NCI-H82 (cell line): ENCODE results near the gene APRT.

ENCODE experiments used
- DNase-seq: peaks from one replicate; lab custom pipeline; 2025; lab: John Stamatoyannopoulos, UW

APRT gene

DNA sequence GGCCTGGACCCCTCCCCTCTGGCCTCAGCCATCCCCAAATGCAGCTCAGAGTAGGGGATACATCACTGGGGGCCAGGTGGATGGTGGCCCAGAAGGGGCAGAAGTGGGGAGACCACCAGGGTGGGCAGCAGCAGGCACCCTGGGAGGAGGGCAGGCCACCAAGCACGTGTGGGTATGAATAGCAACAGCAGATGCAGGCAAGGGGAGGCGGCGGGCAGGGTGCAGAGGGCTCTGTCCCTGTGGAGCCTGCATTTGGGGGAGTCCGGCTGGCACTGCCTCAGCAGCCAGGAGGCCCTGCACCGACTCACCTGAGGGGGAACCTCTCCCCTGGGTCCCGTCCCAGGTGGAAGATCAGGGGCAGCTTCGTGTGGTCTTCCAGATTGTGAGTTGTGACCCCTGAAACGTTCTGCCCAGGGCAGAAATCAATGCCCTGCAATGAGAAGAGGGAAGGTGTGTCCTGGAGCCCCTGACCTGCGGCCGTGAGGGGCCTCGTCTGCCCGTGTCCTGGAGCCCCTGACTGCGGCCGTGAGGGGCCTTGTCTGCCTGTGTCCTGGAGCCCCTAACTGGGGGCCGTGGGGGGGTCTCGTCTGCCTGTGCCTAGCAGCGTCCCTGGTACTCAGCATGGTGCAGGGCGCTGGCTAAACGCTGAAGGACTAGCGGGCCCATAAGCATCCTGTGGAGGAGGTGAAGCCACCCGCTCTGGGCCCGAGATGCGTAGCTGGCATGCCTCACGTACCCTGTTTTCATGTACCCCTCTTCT is 10.7 kb upstream of the APRT start:
- no peak for DNase-seq

DNA sequence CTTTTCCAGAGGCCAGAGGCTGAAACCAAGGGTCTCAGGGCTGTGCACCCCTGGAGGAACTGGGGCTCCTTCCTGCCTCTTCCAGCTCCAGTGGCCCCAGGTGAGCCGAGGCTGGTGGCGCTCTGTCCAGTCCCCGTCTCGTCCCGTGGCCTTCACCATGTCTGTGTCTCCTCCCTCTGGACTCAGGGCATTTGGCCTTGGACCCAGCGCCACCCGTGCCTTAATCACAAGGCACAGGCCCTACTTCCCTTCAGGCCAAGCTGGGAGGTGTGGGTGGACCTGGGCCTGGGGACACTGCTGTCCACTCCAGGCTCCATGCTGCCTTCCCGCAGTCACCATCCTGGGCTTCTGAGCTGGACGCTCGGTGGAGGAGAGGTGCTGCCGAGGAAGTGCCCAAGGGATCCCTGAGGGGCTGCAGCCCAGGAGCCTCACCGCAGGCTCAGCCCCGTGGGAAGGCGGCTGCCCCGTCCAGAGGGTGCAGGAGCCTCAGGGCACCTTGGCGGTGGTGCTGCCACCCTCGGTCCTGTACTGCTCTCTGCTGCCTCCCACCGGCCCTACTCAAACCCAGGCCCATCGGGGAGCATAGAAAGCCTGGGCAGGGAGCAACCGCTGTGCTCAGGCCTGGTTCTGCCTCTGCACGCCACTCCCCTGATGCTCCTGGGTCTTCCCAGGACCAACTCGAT is 9.6 kb upstream of the APRT start:
- DNase-seq = peak; percentile 18

DNA sequence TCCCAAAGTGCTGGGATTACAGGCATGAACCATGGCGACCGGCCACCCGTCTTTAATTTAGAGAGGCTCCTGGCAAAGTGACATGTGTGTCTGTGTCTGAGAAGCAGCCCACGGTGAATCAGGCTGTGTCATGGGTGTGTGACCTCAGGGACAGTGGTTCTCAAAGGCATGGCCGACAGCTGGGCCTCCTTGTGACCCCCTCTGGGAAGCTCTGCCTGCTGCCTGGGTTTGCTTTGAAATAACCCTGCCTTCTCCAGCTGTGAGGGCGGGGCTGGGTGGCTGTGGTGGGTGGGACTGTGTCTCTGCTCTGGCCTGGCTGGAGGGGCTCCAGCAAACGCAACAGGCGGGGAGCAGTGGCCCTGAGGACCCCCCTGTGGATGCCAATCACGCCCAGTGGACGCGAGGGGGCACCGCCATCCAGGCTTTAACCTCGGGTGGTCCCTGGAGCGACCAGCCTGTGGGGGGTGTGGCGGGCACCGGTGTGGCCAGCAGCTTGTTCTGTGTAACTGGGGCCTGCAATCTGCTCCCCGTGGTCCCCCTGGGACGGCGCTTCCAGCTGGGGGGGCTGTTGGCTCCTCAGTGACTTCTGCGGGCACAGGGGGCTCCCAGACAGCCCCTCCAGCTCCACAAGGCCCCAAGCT is 8.8 kb upstream of the APRT start:
- peak; percentile 13 for DNase-seq

DNA sequence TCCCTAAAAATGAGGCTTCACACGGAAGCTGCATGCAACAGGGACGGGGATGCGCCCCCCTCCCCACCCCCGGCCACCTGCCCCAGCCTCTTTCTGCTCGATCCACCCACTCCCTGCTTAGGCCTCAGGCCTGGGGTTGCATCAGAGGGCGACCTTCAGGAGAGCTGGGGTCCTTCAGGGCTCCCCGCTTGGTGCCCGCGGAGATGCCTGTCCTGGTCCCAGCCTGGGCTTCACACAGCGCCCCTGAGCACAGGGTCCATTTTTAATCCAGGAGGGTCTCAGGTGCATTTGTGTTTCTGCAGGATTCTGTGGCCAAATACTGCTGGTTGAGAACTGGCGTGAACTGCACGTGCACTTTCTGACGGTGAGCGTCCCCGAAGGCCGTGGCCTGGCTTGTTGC is 7.4 kb upstream of the APRT start:
- no peak for DNase-seq

DNA sequence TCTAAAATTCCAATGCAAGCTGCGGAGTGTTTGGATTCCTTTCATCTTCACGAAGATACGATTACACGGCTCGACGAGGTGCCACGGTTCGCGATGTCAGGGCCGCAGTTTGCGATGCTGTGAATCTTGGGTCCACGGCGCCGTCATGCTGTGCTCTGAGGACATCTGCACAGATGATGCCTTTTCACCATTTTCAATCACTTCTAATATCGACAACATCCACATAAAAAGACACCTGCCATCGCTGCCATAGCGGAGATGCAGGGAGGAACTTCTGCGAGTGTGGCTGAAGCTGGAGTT is 6.8 kb upstream of the APRT start:
- no peak for DNase-seq

DNA sequence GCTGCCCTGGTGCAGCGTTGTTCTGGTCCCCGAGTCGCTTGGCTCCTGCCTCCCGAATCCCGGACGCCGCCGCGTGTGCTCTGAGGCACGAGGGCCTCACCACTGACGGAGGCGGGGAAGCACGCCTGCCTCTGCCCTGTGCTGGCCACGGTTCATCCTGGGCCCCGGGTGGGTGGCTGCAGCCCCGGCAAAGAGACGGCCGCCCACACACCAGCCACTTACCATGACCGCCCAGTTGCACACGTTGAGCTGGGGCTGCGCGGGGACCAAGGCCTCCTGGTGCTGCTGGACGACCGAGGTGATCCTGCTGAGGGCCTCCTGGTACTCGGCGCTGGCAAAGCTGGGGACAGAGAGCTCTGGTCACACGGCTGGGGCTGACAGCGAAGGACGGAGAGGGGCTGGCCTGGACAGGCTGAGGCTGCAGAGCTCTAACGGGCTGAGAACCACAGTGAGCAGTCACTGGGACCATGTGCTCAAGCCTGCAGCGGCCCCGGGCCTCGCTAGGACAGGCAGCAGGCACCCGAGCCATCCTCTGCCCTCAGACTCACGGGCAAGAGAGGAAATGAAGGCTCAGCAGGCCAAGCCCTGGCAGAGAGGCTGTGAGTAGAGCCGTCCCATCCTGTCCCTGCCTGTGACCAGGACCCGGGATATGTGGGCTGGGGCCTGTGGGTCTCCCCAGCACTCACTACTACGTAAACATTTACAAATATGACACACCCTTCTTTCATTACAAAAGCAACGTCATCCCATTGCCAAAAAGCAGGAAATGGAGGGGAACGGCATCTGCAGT is 6.3 kb upstream of the APRT start:
- DNase-seq = no peak

DNA sequence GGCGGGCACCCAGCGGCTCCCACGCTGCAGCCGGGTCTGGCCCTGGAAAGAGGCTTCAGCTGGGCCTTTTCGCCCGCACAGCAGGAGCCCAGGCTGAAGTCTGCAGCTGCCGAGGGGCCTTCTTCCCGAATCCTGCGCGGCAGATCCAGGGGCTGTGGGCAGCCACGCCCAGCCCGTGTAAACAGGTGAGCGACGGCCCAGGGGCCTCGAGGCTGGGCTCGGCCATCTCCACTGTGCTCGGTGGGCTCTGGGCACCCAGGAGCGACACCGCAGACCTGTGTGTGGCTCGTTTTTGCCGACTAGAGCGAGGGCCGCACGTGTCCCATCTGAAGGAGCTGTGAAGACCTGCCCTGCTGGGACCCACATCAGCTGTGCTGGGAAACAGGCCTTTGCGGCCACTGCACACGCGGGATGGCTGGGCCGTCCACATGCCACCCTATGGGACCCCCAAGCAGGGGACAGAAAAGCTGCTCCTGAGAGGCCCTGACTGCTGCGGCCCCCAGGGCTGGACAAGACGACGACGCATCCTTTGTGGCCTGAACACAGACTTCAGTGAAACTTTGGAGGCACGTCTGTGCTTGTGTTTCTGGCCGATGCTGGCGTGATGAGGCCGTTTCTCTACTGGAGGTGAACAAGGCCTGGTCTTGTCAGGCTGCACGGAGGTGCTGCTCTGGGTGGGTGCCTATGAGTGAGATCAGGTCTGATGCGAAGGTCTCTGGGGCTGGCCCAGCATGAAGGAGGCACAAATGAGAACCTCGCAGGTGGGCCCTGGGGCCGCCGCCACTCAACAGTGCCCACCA is 5.2 kb upstream of the APRT start:
- DNase-seq = no peak

DNA sequence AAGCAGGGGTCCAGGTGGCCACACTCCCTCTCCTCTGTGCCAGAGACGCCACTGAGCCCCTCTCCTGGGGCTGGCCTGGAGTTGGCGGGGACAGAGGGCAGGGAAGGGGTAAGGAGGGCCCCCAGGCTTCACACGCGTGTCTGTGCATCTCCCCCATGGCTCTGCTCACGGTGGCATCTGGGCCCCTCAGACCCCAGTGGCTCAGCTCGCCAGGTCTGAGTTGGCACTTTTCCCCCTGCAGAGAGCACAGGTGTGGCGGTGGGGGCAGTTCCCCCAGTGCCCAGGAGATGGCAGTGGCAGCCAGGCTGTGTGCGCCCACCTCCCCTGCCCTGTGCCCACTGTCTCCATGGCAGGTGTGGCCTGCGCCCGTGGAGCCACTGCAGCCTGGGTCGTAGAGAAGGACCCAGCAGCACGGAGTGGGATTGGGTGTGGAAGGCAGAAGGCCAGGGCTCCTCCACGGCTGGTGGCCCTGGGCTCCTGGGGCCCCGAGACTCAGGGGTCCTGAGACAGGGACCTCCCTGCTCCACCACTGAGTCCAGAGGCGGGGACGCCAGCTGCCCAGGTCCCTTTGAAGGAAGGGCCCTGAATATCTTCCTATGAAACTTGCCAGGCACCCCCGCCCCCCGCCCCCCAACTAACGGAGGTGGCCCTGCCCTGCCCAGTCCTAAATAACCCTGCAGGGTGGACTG is 4.3 kb upstream of the APRT start:
- DNase-seq = peak; percentile 65

DNA sequence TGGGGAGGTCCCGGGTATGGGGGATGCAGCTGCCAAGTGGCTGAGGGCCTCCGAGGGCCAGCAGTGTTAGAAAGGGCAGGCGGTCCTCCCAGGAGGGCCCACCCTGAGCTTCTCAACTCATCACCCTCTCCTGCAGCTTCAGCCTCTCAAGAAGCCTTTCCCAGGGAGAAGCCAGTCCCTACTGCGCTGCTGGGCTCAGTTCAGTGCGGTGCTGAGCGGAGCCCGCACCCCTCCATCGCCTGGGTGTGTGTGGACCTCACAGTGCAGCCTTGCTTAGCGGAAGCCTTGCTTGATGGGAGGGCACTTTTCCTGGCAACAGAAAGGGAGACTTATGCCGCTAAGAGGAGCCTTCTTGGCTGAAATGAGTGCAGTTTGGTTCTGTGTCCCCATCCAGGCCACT is 3.5 kb upstream of the APRT start:
- DNase-seq = no peak

DNA sequence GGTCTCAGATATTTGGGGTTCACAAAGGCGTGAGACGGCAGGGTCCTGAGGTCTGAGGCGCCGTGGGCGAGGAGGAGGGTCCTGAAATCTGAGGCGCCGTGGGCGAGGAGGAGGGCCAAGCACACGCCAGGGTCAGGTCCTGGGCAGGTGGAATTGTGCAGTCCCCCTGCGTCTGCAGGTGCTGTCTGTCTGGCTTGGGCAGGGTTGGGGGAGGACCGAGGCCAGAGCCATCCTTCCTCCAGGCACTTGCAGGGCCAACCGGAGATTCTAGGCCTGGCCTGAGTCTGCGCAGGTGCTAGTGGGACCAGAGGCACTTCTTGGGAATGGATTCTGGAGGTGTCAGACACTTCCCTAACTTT is 2.4 kb upstream of the APRT start:
- no peak for DNase-seq

DNA sequence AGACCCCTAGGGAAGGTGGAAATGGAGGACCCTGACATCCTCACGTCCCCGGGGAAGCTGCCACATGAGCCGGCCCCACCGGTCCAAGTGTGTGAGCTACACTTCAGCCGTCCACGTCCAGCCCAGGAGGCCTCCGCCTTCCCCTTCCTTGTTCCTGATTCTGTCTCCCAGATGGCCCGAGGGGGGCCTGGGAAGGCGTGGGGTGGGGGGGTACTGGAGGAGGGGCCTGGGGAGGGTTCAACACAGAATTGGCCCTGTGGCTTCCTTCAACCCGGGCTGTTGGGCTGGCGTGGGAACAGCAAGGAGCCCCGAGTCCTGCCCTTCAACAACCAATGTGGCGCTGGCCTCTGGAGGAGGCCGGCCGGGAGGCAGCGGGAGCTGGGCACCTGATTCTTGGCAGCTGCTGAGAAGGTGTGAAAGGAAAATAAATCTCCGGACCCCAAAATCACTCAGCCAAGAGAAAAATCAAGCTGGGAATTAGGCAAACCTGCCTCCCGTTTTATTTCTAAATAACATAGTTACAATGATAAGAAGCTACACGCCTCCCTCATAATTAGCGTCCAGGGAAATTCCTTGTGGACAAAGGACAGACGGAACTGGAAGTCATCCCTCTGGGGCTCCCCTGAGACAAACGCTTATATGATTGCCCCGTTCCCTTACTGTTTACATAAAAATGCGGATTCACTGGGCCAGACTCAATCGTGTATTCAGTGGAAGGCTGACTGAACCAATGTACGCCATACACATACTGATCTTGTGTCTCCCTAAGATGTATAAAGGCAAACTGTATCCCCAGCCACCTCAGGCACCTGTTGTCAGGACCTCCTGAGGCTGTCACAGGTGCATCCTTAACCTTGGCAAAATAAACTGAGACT is 1.8 kb upstream of the APRT start:
- no peak for DNase-seq

DNA sequence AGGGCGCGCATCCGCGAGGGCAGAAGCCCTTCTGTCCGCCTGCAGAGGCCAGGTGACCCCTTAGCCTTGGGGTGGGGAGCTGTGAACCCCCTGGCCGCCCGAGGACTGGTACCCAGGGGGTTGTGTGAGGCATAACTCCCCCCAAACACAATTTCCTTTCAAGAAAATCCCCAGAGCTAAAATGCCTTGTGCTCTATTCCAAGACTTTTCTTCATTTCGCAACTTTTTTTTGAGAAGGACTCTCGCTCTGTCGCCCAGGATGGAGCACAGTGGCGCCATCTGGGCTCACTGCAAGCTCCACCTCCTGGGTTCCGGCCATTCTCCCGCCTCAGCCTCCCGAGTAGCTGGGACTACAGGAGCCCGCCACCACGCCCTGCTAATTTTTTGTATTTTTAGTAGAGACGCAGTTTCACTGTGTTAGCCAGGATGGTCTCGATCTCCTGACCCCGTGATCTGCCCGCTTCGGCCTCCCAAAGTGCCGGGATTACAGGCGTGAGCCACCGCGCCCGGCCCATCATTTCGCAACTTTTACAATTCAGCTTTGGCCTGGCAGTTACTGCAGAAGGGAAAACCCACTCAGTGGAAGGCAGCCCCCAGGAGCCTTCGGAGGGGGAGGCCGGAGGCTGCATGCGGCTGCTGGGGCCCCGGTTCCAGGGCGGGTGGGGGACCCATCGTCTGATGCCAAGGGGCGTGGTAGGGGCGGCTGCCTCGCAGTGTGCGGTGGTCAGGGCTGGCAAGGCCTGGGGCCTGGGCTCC is 963 bp upstream of the APRT start:
- peak; percentile 65 for DNase-seq

DNA sequence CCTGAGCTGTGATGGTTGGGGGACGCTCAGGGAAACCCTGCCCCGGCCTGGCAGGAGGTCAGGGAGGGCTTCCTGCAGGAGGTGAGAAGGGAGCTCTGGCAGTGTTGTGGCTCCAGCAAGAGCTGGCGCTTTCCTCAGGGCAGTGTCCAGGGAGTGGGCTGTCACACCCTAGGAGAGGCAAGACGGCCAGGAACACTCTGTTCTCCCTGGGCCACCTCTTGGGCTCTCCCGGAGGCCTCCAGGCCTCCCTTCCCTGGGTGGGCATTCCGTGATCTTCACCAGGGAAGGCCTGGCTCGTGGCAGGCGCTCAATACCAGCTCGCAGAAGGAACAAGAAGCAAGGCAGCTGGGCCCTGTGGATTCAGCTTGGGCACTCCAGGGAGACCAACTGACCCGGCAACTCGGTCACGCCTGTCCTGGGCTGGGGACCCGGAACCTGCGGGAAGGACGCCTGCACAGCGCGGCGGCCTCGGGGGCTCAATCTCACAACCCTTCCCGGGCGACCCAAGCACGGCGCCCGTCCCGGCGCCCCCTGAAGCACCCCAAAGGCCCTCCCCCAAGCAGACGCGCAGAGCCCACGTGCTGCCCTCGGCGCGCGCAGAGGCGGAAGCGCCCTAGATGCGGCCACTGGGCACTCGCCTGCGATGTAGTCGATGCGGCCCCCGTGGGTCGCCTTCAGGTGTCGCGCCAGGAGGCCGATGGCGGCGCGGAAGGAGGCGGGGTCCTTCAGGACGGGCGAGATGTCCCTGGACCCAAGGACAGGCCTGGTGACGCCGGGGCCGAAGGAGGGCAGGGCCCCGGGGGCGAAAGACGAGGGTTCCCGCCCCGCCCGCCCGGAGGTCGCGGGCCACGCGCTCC is 588 bp downstream of the APRT start:
- DNase-seq = peak; percentile 72

DNA sequence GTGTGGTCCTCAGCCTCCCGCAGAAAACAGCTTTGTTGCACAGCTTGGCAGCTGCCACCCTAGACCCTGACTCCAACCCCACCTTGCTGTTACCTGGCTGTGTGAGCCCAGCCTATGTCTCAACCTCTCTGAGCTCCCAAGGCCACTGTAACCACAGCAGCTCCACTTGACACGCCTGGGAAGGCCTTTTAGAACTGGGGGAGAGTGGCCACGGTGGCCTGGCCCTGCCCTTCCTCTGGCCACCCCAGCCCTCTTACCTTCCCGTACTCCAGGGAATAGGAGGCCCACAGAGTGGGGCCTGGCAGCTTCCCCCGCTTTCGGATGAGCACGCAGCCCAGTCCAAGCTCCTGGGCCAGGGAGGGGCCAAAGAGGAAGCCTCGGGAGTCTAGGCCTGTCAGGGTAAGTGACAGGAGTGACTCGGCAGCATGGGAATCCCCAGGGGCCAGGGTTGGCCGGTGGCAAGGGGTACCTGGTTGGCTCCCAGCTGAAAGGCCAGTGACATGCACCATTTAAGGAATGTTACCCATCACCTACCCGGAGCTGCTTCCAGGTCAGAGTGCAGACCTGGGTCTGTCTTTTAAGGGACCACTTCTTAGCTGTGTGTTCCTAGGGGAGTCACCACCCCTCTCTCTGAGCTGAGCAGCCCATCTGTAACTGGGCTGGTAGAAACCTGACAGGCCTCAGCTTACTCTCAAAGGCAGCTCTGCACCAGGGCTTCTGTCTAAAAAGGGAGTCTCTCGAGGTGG is 1.4 kb downstream of the APRT start:
- DNase-seq = peak; percentile 52

DNA sequence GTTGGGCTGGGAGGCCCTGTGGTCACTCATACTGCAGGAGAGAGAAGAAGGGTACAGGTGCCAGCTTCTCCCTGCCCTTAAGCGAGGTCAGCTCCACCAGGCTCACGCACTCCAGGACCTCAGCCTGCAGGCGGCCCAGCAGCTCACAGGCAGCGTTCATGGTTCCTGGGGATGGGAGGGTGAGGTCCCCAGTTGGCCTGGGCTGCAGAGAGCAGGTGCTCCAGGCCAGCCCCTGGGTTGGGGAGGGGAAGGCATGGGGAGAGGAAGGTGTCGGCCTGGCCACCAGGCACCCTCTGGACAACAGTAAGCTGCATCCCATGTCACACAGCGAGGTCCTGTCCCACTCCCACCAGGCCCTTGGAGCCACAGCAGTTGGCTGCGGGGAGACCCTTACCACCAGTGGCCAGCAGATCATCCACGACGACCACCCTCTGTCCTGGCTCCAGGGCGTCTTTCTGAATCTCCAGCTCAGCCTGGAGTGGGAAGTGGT is 2.0 kb downstream of the APRT start:
- DNase-seq = peak; percentile 52

DNA sequence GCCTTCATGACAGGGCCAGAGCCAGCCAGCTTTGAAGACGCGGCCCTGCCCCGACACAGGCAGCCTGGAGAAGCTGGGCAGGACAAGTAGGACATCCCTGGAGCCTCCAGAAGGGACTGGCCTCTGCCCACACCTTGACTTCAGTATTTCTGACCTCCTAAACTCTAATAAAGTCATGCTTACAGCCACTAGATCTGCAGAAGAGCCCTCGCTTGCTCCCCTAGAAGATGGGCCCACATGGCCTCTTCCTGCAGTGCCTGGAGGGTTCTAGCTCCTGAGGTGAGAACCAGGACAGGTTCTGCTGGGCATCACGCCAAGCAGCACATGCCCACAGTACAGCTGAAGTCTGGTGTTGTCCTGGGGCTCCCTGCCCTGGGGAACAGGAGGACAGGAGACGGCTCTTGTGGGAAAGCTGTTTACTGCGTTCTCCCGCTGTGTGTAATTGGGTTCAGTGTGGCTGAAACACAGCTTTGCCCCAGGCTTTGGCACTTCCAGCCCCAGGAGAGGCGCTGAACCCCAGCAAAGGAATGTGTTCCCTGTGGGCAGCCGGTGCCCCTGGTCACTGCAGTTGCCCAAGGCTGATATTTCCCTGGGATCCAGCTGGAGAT is 2.6 kb downstream of the APRT start:
- peak; percentile 27 for DNase-seq
